VCaP (cell line): ENCODE measurements around the gene PIK3CB.
A peak's percentile ranks its signal among the peaks of the same experiment; 100 is the strongest.

Experiments
- H3K27ac ChIP-seq: fragments of 450-650 bp; 2 replicates; pipeline ENCODE4 v1.5.1; 2017
- CTCF ChIP-seq: fragments of 450-650 bp; conservative IDR thresholded peaks from 2 replicates; pipeline ENCODE4 v1.5.1; 2017; ENCODE audit warnings: mild to moderate bottlenecking, moderate library complexity

Gene PIK3CB

GRCh38 chr3:138776961-138777360 lies 57.8 kb downstream of the PIK3CB start:
- TF ChIP-seq CTCF = no peak
- no peak overlapping the region for H3K27ac ChIP-seq

DNA sequence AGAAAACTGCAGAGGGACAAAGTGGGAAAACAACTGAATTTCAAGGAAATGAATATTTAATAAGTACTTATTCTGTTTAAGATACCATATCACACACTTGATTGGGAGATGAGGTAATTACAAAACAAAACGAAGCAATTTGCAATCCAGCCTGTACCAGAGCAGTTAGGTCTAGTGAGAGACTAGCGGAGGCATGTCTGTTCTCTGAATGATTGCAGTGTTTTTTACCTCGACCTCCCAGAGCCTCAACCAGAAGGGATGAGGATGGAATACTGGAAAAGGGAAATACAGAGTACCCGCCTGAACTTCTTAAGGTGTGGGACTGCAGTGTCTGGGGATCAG lies 59.5 kb downstream of the PIK3CB start:
- peak overlapping the region; percentile 51 for H3K27ac ChIP-seq
- TF ChIP-seq CTCF = no peak

DNA sequence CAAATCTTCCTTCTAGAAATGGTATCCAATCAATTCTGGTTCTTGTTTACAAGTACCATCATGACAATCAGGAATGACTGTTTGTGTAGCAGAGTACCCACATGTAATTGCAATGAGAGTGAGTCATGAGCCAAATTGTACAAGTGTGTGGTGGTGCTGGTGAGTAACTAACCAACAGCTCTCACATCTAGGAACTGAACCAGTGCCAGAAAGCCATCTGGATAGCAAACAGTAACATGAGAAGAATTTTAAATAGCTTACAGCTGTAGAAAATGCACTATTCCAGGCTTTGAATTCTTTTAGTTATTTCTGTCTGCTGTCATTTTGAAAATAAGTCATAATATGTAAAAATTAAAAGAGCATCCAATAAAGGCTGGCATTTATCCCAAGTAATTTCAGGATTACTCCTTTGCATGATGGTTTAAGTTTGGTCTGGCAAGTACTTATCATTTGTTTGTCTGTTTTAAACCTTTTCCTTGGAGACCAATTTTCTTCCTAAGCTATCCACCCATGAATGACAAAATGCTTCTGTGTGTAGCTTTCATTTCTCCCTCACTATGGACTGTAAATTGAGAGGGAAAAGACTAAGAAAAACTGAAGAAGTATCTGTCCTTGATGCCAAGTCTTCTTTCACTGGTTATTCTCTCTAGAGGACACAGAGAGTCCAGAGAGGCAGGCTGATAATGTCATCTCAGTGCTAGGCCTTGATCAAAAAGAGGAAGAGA lies 60.0 kb downstream of the PIK3CB start:
- TF ChIP-seq CTCF = no peak
- peak overlapping the region; percentile 51 for H3K27ac ChIP-seq

- TF ChIP-seq CTCF = no peak
- no peak overlapping the region for H3K27ac ChIP-seq
These were observed 63.1 kb downstream of the PIK3CB start for GRCh38 chr3:138771585-138771984.

DNA sequence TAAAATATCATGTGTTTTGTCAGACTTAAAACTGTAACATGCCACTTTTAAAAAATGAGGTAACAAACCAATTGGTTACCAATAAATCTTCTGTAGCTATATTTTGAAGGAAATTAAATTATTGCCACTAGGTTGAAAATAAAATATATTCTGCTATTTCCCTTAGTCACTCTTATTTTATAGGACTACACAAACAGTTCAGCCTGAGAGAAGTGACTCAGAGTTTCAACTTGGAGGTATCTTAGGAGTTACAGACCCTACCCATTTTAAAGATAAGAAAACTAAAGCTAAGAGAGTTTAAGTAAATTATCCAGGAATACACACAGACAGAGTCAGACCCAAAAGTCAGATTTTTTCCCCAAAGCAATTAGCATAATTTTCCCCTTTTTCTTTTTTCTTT lies 65.1 kb downstream of the PIK3CB start:
- no peak for TF ChIP-seq CTCF

GRCh38 chr3:138768946-138769345 lies 65.8 kb downstream of the PIK3CB start:
- H3K27ac ChIP-seq = no peak overlapping the region
- TF ChIP-seq CTCF = no peak

More for the DNA sequence above, 65.1 kb downstream of the PIK3CB start:
- no peak overlapping the region for H3K27ac ChIP-seq

- no peak overlapping the region for H3K27ac ChIP-seq
- TF ChIP-seq CTCF = no peak
These were observed 66.6 kb downstream of the PIK3CB start for GRCh38 chr3:138768125-138768524.
